GM21515 (cell line): ENCODE measurements around the gene KIF14.
"Not testable (repeated sequence)": the region's sequence is repeated elsewhere in the genome, so short reads cannot be mapped to it uniquely, and the experiment has no call there.

Source experiments
- ATAC-seq: cut with Tn5 transposase; IDR thresholded peaks from one replicate; pipeline ENCODE4 v1.9.1; 2021; ENCODE audit not compliant: unreplicated experiment

Gene KIF14

DNA sequence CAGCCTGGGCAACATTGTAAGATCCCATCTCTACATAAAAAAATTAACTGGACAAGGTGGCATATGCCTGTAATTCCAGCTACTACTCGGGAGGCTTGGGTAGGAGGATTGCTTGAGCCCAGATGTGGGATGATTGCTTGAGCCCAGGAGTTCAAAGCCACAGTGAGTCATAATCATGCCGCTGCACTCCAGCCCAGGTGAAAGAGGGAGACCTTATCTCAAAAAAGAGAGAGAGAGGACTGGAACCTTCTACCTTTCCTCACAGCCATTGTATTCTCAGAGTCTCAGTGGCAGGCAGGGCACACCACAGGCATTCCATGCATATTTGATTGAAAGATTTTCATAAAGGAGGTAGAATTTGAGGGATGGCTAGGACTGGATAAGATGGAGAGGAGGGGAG, 78.4 kb downstream of the KIF14 start:
- no peak for ATAC-seq

DNA sequence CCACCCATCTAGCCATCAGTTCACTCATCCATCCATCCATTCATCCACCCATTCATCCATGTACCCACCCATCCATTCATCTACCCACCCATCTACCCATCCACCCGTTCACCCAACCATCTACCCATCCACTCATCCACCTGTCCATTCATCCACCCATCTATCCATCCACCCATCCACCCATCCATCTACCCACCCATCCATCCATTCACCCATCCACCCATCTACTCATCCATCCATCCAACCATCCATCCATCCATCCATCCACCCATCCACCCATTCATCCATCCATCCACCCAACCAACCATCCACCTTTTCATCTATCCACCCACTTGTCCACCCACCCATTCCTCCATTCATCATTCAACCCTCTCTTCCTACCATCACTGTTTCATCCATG, 80.3 kb downstream of the KIF14 start:
- ATAC-seq = no peak

DNA sequence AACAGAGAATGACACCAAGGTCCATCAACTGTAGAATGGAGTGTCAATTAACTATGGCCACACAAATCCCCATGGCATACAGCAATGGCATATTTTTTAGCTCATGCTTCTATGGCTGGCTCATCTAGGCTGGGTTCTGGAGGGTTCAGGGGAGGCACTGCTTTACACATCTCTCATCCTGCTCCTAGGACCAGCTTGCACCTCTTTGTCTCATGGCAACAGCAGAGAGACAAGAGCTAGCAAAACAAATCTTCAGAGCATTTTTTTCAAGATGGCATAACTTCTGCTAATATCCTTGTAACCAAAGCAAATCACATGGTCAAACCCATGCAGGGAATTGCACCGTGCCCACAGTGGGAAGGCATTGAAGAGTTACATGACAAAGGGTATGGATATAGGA, 82.4 kb downstream of the KIF14 start:
- ATAC-seq = no peak

DNA sequence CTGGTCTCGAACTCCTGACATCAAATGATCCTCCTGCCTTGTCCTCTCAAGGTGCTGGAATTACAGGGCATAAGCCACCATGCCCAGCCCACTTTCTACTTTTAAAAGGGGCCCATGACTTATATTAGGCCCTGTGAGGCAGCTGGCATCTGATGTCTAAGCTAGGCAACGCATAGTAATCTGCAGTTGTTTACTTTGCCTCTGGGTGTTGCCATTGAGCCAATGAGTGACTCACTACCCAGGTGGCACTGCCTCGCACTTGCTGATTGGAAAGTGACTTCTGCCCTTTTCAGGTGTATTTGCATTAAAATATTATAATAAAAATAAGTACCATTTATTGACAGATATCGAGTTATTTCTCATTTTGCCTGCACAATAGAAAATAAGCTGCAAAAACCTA, 84.9 kb downstream of the KIF14 start:
- no peak for ATAC-seq

DNA sequence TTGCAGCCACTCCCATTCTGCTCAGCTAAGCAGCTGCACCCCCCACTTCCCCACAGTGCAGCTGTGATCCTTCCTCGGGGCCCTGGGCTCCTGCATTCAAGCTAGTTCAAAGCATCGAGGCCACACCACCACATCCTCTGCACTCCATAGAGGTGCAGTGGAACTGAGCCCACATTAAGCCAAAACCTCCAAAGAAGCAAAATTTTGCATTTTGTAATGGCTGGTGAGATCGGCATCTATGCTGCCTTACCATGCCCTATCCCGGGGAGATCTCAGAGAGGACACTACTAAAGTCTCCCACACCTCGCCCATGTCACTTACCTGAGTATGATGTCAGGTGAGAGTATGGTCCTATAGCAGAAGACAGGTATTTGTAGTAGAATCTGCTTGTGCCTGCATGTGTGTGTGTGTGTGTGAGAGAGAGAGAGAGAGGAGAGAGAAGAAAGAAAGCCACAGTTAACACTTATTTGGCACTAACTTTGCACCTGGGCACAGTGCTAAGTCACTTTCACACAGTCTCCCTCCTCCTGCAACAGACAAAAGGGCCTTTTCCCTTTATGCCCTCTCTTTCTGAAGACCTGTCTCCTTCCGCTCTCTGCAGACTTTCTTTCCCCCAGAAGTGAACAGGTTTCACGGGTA, 89.8 kb downstream of the KIF14 start:
- ATAC-seq = no peak

DNA sequence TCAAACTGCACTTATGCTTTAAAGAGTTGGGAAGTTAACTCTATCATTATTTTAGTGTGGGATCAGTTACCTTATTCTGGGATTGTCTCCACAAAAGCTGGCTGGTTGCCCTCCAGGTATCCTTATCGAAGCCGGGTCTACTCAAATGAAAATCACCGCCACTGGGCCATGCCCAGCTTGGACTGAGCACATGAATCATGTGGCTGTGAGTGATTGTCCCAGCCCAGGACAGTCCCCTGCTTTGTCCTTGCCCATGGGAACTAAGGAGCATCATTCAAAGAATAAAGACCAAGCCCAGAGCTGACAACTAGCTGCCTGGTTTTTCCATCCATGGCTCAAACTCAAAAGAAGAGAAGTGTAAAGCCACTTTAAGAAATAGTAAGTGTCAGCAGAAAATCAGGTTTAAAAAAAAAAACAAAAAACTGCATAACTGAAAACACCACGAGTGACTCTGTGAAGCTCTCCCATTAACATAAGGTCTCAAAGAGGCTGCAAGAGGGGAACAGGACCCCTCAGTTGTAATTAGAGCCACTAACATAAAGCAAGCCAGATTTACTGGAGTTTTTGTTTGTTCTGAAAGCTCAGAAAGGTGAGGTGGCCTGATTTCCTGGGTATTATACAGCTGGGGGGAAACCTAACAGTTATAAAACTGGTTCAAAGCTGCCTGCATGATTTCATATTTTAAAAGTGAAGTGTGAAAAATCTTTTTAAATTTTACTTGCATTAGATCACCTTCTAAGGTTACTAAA, 91.5 kb downstream of the KIF14 start:
- ATAC-seq = no peak

- no peak for ATAC-seq
Measured at GRCh38 chr1:200527670-200528069, 92.9 kb downstream of the KIF14 start.

DNA sequence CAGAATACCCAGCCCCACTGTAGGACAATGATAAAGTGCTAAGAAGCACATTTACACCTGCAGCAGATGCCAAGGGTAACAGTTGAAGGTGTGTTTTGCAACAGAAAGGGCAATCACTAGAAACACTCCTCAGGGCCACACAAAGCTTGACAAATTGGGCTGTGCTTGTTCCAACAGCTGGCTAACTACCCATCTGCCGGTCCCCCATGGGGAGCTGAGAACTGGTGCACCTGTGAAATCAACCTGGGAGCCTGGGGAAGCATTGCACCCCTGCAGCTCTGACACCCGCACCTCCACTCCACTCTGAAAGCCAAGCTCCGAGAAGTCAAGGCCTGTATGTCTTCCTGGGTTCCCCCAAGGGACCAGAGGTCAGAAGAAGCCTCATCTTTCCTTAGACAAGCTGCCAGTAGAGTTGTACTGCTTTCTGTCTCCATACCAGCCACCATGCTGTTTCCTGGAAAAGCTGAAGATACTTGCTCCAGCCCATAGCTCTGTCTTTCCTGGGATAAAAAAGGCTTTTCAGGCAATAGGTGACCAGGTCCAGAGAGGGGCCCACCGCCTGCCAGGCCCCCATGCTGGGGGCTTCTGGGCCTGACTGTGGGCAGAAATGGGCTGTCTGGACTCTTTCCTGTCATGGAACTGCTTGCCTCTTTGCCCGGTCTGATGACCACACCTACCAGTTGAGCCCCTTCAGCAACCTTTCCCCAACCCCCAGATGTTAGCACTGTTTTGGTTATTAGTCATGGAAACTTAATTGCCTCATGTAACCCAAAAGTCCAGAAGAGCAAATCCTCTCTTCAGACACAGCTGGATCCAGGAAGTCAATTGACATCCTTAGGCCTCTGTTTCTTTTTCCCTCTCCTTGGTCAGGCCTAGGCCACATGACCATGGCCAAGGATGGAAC, 93.6 kb downstream of the KIF14 start:
- ATAC-seq = no peak

- no peak for ATAC-seq
Measured at GRCh38 chr1:200525090-200525987, 95.2 kb downstream of the KIF14 start.

DNA sequence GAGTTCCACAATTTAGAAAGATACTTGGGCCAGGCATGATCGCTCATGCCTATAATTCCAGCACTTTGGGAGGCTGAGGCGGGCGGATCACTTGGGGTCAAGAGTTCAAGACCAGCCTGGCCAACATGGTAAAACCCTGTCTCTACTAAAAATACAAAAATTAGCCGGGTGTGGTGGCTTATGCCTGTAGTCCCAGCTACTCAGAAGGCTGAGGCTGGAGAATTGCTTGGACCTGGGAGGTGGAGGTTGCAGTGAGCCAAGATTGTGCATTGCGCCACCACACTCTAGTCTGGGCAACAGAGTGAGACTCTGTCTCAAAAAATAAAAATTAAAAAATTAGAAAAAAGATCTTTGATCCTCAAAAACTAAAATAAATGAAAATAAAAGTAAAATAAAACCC, 96.0 kb downstream of the KIF14 start:
- not testable (repeated sequence) for ATAC-seq

DNA sequence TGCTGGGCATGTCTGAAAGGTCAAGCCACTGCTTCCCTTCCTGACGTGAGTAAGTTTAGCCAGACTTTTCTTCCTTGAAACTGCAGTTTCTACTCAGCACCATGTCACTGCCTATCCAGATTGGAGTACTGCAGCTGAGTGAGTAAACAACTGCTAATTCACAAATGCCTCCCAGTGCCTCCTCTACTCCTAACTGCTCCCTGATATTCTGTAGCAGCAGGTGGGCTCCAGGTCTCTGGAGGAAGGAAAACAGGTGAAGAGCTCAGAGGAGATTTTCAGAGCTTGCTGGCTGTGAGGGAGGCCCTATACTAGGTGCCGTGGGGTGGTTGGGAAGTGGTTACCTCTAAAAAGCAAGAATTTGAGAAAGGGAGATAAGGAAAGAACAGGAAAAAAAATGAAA, 96.5 kb downstream of the KIF14 start:
- no peak for ATAC-seq

DNA sequence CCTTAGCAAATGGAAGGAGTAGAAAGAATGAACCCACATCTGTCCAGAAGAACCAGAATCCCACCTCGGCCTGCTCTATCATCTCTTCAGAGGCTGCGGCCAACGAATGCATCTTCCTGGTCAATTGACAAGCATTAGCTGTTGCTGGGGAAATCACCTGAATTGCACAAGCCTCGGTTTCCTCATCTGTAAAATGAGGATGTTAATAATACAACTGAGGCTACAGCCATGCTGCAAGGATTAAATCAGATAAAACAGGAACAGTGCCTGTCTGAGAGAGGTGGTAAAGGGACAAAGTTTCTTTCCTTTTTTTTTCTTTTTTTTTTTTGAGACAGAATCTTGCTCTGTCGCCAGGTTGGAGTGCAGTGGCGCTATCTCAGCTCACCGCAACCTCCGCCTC, 99.8 kb downstream of the KIF14 start:
- no peak for ATAC-seq

- ATAC-seq = no peak
Measured at GRCh38 chr1:200518524-200518923, 102.0 kb downstream of the KIF14 start.

DNA sequence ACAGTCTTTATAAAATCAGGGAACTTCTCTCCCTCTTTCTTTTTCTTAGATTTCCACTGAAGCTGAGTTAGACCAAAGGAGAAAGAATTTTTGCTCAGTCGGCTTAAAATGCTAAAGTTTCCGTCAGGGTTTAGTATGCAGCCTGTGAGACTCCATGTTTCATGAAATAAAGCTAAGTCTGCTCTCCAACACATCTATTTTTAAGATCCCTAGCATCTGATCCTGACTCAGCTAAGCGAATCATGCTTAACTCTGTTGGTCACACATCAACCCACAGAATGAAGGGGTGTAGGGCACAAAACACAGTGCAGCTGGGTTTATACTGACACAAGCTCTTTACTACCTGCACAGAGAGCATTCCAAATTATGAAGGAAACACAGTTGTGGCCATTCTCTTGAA, 108.4 kb downstream of the KIF14 start:
- ATAC-seq = no peak

GRCh38 chr1:200510228-200510623, 110.3 kb downstream of the KIF14 start:
- ATAC-seq = peak; percentile 91

DNA sequence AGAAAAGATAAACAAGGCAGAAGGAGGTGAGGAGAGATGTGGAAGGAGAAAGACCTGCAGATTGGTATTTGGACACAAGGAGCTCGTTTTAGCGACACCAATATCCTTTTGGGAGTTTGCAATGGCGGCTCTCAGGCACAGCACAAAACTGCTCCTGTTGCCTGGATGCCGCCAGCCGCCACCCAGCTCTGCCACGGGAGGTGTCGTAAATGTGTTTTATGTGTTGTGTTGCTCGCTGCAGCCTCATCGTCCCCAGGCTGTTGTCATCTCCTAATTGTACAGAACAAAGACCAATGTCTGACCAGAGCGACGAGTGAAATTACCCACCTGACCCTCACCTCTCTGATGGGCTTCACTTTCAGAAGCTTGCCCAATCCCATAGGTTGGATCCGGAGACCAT, 114.1 kb downstream of the KIF14 start:
- ATAC-seq = no peak

DNA sequence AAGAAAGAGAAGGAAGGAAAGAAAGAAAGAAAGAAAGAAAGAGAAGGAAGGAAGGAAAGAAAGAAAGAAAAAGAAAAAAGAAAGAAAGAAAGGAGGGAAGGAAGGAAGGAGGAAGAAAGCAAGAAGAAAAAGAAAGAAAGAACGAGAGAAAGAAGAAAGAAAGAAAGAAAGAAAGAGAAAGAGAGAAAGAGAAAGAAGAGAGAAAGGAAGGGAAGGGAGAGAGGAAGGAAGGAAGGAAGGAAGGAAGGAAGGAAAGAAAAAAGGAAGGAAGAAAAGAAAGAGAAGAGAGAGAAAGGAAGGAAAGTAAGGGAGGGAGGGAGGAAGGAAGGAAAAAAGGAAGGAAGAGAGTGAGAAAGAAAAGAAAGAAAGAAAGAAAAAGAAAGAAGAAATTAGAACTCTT, 115.3 kb downstream of the KIF14 start:
- ATAC-seq = no peak
